RWPE2 (cell line): Measurements from ENCODE around the gene FAM187B.
A peak's percentile ranks its signal among the peaks of the same experiment; 100 is the strongest.
"Not testable (repeated sequence)": the region's sequence is repeated elsewhere in the genome, so short reads cannot be mapped to it uniquely, and the experiment has no call there.

ENCODE experiments used
- ATAC-seq: fragments of 200-7000 bp; cut with Tn5 transposase; 3 replicates; pipeline ENCODE4 v1.9.1; 2021; ENCODE audit warnings: low read depth
- DNase-seq: peaks from one replicate; pipeline ENCODE4 v3.0.0-alpha.2; 2020; ENCODE audit warnings: low spot score
- H3K27ac ChIP-seq: fragments of 450-650 bp; 2 replicates; pipeline ENCODE4 v1.5.1; 2017; ENCODE audit warnings: mild to moderate bottlenecking; ENCODE audit not compliant: poor library complexity, severe bottlenecking
- H3K27me3 ChIP-seq: fragments of 250-450 bp; sonication (Bioruptor Pico); 2 replicates; pipeline ENCODE4 v1.5.1; 2021; ENCODE audit warnings: mild to moderate bottlenecking, moderate library complexity; ENCODE audit not compliant: insufficient read depth, poor library complexity, severe bottlenecking
- H3K36me3 ChIP-seq: fragments of 250-450 bp; sonication (Bioruptor Pico); 2 replicates; pipeline ENCODE4 v1.5.1; 2020; ENCODE audit warnings: low read depth, mild to moderate bottlenecking, moderate library complexity
- H3K4me1 ChIP-seq: fragments of 250-450 bp; sonication (Bioruptor Pico); 2 replicates; pipeline ENCODE4 v1.5.1; 2021; ENCODE audit warnings: mild to moderate bottlenecking, moderate library complexity; ENCODE audit not compliant: insufficient read depth, poor library complexity, severe bottlenecking
- H3K4me3 ChIP-seq: fragments of 250-450 bp; sonication (Bioruptor Pico); 2 replicates; pipeline ENCODE4 v1.5.1; 2021; ENCODE audit warnings: mild to moderate bottlenecking, moderate library complexity; ENCODE audit not compliant: severe bottlenecking
- H3K9me3 ChIP-seq: fragments of 250-450 bp; sonication (Bioruptor Pico); 2 replicates; pipeline ENCODE4 v1.5.1; 2021; ENCODE audit warnings: mild to moderate bottlenecking, moderate library complexity; ENCODE audit not compliant: severe bottlenecking
- TF ChIP-seq, protein P1 (sequence below): fragments of 450-650 bp; IDR thresholded peaks from one replicate; pipeline ENCODE4 v1.5.1; 2017; ENCODE audit warnings: mild to moderate bottlenecking, moderate library complexity; ENCODE audit not compliant: poor library complexity, severe bottlenecking

The FAM187B gene

DNA sequence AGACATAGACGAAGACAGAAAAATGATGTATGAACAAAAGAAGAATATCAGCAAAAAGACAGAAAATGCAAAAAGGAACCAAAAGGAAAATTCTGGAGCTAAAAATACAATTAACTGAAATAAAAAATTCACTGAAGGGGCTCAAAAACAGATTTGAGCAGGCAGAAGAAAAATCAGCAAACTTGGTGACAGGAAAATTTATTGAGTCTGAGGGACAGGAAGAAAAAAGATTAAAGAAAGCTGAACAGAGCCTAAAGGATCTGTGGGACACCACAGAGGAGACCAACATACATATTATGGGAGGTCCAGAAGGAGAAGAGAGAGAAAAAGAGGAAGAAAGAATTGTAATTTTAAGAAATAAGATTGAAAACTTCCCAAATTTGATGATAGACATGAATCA lies 12.9 kb upstream of the FAM187B start:
- Histone ChIP-seq H3K4me1 (no peaks in the 10 kb centered on the region), H3K9me3 (peaks cover 7% of the 10 kb centered on the region), H3K27me3 (peaks cover 7% of the 10 kb centered on the region), H3K27ac (no peak overlapping the region), H3K4me3 (no peak overlapping the region), H3K36me3 (no peaks in the 10 kb centered on the region)
- ATAC-seq (no peak), DNase-seq (no peak)
- TF ChIP-seq, protein P1, sequence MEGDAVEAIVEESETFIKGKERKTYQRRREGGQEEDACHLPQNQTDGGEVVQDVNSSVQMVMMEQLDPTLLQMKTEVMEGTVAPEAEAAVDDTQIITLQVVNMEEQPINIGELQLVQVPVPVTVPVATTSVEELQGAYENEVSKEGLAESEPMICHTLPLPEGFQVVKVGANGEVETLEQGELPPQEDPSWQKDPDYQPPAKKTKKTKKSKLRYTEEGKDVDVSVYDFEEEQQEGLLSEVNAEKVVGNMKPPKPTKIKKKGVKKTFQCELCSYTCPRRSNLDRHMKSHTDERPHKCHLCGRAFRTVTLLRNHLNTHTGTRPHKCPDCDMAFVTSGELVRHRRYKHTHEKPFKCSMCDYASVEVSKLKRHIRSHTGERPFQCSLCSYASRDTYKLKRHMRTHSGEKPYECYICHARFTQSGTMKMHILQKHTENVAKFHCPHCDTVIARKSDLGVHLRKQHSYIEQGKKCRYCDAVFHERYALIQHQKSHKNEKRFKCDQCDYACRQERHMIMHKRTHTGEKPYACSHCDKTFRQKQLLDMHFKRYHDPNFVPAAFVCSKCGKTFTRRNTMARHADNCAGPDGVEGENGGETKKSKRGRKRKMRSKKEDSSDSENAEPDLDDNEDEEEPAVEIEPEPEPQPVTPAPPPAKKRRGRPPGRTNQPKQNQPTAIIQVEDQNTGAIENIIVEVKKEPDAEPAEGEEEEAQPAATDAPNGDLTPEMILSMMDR = no peak

DNA sequence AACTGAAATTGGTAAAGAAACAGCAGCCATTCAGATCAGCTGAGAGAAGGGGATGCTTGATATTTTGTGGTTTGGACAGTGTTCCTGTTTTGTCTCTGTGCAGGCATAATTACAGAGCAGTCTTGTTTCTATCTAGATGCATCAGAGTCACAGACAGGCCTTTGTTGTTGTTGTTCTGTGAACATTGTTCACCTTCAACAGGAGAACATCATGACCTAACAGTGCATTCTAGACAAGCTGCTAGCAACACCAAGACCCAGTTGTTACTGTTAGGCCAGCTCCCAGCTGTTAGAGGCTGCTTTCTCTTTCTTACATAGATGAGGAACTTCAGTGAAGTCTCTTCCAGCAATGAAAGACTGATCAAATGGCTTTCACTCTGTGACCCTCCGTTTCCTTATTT lies 11.8 kb upstream of the FAM187B start:
- Histone ChIP-seq H3K27me3 (peaks cover 7% of the 10 kb centered on the region), H3K36me3 (no peaks in the 10 kb centered on the region), H3K9me3 (peaks cover 7% of the 10 kb centered on the region), H3K4me1 (no peaks in the 10 kb centered on the region), H3K4me3 (no peak overlapping the region), H3K27ac (no peak overlapping the region)
- ATAC-seq (no peak), DNase-seq (no peak)
- TF ChIP-seq, protein P1 = no peak

DNA sequence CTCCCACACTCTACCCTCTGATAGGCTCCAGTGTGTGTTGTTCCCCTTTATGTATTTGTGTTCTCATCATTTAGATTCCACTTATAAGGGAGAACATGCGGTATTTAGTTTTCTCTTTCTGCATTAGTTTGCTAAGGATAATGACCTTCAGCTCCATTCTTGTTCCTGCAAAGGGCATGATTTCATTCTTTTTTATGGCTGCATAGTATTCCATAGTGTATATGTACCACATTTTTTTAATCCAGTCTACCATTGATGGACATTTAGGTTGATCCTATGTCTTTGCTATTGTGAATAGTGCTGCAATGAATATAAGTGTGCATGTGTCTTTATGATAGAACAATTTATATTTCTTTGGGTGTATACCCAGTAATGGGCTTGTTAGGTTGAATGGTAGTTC lies 11.1 kb upstream of the FAM187B start:
- not testable (repeated sequence) for H3K4me1 ChIP-seq, H3K4me3 ChIP-seq, H3K27ac ChIP-seq, H3K36me3 ChIP-seq, H3K27me3 ChIP-seq, H3K9me3 ChIP-seq, ATAC-seq, DNase-seq

DNA sequence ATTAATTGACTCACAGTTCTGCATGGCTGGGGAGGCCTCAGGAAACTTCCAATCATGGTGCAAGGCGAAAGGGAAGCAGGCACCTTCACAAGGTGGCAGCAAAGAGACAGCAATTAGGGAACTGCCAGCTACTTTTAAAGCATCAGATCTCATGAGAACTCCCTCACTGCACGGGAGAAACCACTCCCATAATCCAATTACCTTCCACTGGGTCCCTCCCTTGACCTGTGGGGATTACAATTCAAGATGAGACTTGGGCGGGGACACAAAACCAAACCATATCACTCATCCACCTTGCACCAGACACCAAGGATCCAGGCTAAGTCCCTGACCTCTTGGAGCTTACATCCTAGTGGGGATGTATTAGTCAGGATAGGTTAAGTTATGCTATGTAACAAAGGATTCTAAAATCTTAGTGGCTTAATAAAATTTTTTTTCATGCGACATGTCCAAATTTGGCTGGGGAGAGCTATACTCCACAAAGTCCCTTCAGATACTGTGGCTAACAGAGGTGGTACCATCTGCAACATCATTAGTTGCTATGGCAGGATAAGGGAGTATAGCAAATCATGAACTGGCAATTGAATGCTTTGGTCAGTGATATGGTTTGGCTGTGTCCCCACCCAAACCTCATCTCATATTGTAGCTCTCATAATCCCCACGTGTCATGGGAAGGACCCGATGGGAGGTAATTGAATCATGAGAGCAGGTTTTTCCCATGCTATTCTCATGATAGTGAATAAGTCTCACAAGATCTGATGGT lies 8.3 kb upstream of the FAM187B start:
- ATAC-seq (no peak), DNase-seq (no peak)
- no peak overlapping the region for H3K4me3 ChIP-seq
- H3K27me3 ChIP-seq = peaks cover 4% of the 10 kb centered on the region
- H3K36me3 ChIP-seq = no peaks in the 10 kb centered on the region
- peaks cover 4% of the 10 kb centered on the region for H3K9me3 ChIP-seq
- H3K27ac ChIP-seq = no peak overlapping the region
- no peaks in the 10 kb centered on the region for H3K4me1 ChIP-seq
- TF ChIP-seq, protein P1 = peak; percentile 7

DNA sequence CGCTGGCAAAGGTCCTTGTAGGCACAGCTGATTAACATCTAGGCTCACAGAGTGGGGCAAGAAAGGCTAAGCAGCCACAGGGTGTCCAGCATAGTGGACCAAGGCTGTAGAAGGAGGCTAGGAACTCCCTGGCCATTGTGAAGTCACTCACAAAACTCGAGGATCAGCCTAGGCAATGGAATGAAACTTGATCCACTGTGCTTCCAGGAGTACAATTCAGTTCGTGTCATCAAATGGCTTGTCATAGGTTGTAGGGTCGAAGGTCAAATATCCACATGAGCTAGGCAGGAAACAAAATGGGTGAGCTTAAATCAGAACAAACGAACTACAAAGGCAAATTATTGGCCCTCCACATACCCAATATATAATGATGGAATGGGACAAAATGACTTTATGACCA lies 4.4 kb upstream of the FAM187B start:
- no peak for DNase-seq

More for the DNA sequence above, 4.4 kb upstream of the FAM187B start:
- Histone ChIP-seq H3K9me3 (no peaks in the 10 kb centered on the region), H3K36me3 (no peaks in the 10 kb centered on the region), H3K27me3 (peaks cover 2% of the 10 kb centered on the region), H3K27ac (no peak overlapping the region), H3K4me3 (no peak overlapping the region), H3K4me1 (no peaks in the 10 kb centered on the region)
- ATAC-seq = no peak
- TF ChIP-seq, protein P1 = no peak
